Tibial nerve (tissue), 4 donors: ENCODE results near the gene SLC6A6.

Experiments used
- EP300 ChIP-seq, 2 donors: sonication (generic); formaldehyde crosslinking; IDR thresholded peaks; one replicate each; pipeline ENCODE4 v1.6.1; 2017; ENCODE audit warnings: antibody characterized with exemption in 2 of 2, mild to moderate bottlenecking in 1 of 2
- POLR2A ChIP-seq, 2 donors: fragments of 450-650 bp; IDR thresholded peaks; one replicate each; pipeline ENCODE4 v1.6.1; 2017; ENCODE audit warnings: antibody characterized with exemption in 2 of 2, mild to moderate bottlenecking in 2 of 2, moderate library complexity in 2 of 2
- TF ChIP-seq, protein P1 (sequence below), 5 experiments: fragments of 200-600 bp in 3 of 5; fragments of 450-650 bp in 2 of 5; sonication (generic) in 3 of 5; IDR thresholded peaks; one replicate each; pipeline ENCODE4 v1.5.1; 2016 to 2019; ENCODE audit warnings: antibody characterized with exemption in 5 of 5, mild to moderate bottlenecking in 3 of 5, moderate library complexity in 2 of 5

DNA sequence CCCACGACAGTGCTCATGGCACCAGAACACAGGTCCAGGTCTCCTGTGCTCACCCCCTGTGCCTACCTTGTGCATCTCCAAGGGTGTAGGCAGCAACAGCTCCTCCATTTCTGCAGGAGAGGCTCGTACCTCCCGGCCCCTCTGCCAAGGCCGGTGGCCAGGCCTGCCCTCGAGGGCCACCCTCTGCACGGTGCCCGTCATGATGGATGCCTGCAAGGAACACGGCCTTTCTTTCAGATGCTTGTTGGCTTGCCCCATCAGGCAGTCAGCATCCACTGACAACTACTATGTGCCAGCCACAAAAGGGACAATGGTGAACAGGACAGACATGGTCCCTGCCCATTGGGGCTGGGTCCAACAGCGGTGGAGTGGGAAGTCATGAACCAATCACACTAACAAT lies 93.9 kb downstream of the SLC6A6 start:
- TF ChIP-seq POLR2A (IDR thresholded peaks at IDR 0.05) (no peak), EP300 (IDR thresholded peaks at IDR 0.05) (no peak)
- TF ChIP-seq, protein P1, sequence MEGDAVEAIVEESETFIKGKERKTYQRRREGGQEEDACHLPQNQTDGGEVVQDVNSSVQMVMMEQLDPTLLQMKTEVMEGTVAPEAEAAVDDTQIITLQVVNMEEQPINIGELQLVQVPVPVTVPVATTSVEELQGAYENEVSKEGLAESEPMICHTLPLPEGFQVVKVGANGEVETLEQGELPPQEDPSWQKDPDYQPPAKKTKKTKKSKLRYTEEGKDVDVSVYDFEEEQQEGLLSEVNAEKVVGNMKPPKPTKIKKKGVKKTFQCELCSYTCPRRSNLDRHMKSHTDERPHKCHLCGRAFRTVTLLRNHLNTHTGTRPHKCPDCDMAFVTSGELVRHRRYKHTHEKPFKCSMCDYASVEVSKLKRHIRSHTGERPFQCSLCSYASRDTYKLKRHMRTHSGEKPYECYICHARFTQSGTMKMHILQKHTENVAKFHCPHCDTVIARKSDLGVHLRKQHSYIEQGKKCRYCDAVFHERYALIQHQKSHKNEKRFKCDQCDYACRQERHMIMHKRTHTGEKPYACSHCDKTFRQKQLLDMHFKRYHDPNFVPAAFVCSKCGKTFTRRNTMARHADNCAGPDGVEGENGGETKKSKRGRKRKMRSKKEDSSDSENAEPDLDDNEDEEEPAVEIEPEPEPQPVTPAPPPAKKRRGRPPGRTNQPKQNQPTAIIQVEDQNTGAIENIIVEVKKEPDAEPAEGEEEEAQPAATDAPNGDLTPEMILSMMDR (IDR thresholded peaks at IDR 0.05) = no peak
